Bronchial epithelial cell (primary cell): ENCODE results near the gene RPF1. TPM values are rescaled to one million over a fixed set of nuclear protein-coding genes. Genes with fewer than 3 reads are reported as not detected.
A peak's percentile ranks its signal among the peaks of the same experiment; 100 is the strongest.

Source experiments
- DNase-seq: peaks from one replicate; pipeline ENCODE4 v3.0.0-alpha.2; 2010; ENCODE audit warnings: low read depth
- FAIRE-seq: peaks from 2 replicates; lab custom pipeline; 2011; peaks lifted over from hg19 to GRCh38; lab: Jason Lieb, UNC
- H3K27me3 ChIP-seq: 2 replicates; pipeline ENCODE4 v1.5.1; 2011; ENCODE audit warnings: low read length; ENCODE audit not compliant: control insufficient read depth, insufficient read depth
- H3K36me3 ChIP-seq: 2 replicates; pipeline ENCODE4 v1.5.1; 2011; ENCODE audit warnings: low read length; ENCODE audit not compliant: control insufficient read depth, insufficient read depth
- H3K4me3 ChIP-seq: 2 replicates; pipeline ENCODE4 v1.5.1; 2011; ENCODE audit warnings: mild to moderate bottlenecking, low read depth, low read length, control low read depth
- CTCF ChIP-seq: IDR thresholded peaks from 2 replicates; pipeline ENCODE4 v1.5.1; 2011; ENCODE audit warnings: mild to moderate bottlenecking, moderate library complexity, low read length, control low read depth, inconsistent platforms; ENCODE audit not compliant: insufficient read depth, severe bottlenecking
- total RNA-seq: library from RNA; depleted of rRNA; stranded (reverse); fragments of >200 nt; gene quantifications from 2 replicates; pipeline ENCODE4 v1.2.1, GENCODE V29; 2014

RPF1 gene
- total RNA-seq, 1 donor from 2014 or later: 31.6 TPM

GRCh38 chr1:84508510-84508909 is 29.4 kb downstream of the RPF1 start:
- DNase-seq: no peak
- Histone ChIP-seq H3K27me3 (no peaks in the 10 kb centered on the region), H3K4me3 (no peak overlapping the region), H3K36me3 (no peaks in the 10 kb centered on the region)
- no peak for TF ChIP-seq CTCF
- FAIRE-seq: no peak

- DNase-seq: no peak
- no peaks in the 10 kb centered on the region for H3K27me3 ChIP-seq
- FAIRE-seq: no peak
- H3K36me3 ChIP-seq: no peaks in the 10 kb centered on the region
- no peak overlapping the region for H3K4me3 ChIP-seq
- TF ChIP-seq CTCF: no peak
Observed at GRCh38 chr1:84509029-84509428, 30.0 kb downstream of the RPF1 start.

GRCh38 chr1:84510165-84510564 is 31.1 kb downstream of the RPF1 start:
- Histone ChIP-seq H3K27me3 (no peaks in the 10 kb centered on the region), H3K36me3 (no peaks in the 10 kb centered on the region), H3K4me3 (no peak overlapping the region)
- no peak for TF ChIP-seq CTCF
- FAIRE-seq (no peak), DNase-seq (no peak)

- TF ChIP-seq CTCF: no peak
- no peaks in the 10 kb centered on the region for H3K36me3 ChIP-seq
- H3K4me3 ChIP-seq: no peak overlapping the region
- DNase-seq (no peak), FAIRE-seq (peak; percentile 32)
- H3K27me3 ChIP-seq: no peaks in the 10 kb centered on the region
Observed at GRCh38 chr1:84510668-84511067, 31.6 kb downstream of the RPF1 start.

- no peak for FAIRE-seq
- DNase-seq: no peak
Observed at GRCh38 chr1:84524590-84524989, 45.5 kb downstream of the RPF1 start.

More at GRCh38 chr1:84524590-84524989, 45.5 kb downstream of the RPF1 start:
- Histone ChIP-seq H3K27me3 (no peaks in the 10 kb centered on the region), H3K4me3 (no peak overlapping the region), H3K36me3 (no peaks in the 10 kb centered on the region)
- no peak for TF ChIP-seq CTCF
